AG04450 (cell line): ENCODE measurements around the gene ZNF490. TPM values are rescaled to one million over a fixed set of nuclear protein-coding genes. Genes with fewer than 3 reads are reported as not detected.
"Not testable (repeated sequence)": the region's sequence is repeated elsewhere in the genome, so short reads cannot be mapped to it uniquely, and the experiment has no call there.

ENCODE experiments used
- CTCF ChIA-PET: fragments of 300-600, 350-600 bp; formaldehyde crosslinking; extraction: SDS; loops from one replicate; lab custom pipeline; 2022; ENCODE audit warnings: antibody characterized with exemption, inconsistent platforms; lab: Charles Lee
- POLR2A ChIA-PET: fragments of 350-600 bp; formaldehyde crosslinking; extraction: SDS; loops from one replicate; lab custom pipeline; 2021; ENCODE audit warnings: antibody characterized with exemption, inconsistent platforms; lab: Yijun Ruan, JAX
- DNase-seq: peaks from one replicate; pipeline ENCODE4 v3.0.0-alpha.2; 2011; ENCODE audit warnings: low read depth, low spot score
- H3K27ac ChIP-seq: one replicate; pipeline ENCODE4 v1.5.1; 2012; ENCODE audit warnings: low read depth, low read length, control low read depth
- H3K27me3 ChIP-seq: one replicate; pipeline ENCODE4 v1.6.0; 2012; ENCODE audit warnings: low read length; ENCODE audit not compliant: control insufficient read depth, insufficient read depth
- H3K4me3 ChIP-seq: 2 replicates; pipeline ENCODE4 v1.5.1; 2011; ENCODE audit warnings: mild to moderate bottlenecking, low read depth, low read length, control low read depth
- H3K9me3 ChIP-seq: 2 replicates; pipeline ENCODE4 v1.5.1; 2012; ENCODE audit warnings: low read length; ENCODE audit not compliant: control insufficient read depth, insufficient read depth
- CTCF ChIP-seq: IDR thresholded peaks from 2 replicates; pipeline ENCODE4 v1.5.1; 2011; ENCODE audit warnings: low read depth, low read length, control low read depth, inconsistent platforms
- polyA plus RNA-seq: library from polyadenylated mRNA; depleted of rRNA; stranded (reverse); fragments of >200 nt; gene quantifications from 2 replicates; pipeline ENCODE4 v1.2.3, GENCODE V29; 2011

ZNF490 gene
- polyA plus RNA-seq, 1 experiment: 4.3 TPM

- CTCF ChIA-PET: interaction anchor here (1.0 kb wide), 1 partner anchor 26 kb away, joined by 3 read pairs; no protein-coding TSS in a partner anchor
- POLR2A ChIA-PET: no interaction called here
- Histone ChIP-seq H3K4me3 (no peak overlapping the region), H3K27me3 (no peaks in the 10 kb centered on the region), H3K9me3 (peaks cover 27% of the 10 kb centered on the region), H3K27ac (no peak overlapping the region)
- DNase-seq: no peak
- no peak for TF ChIP-seq CTCF
Measured at GRCh38 chr19:12646551-12646950, 35.9 kb upstream of the ZNF490 start.

GRCh38 chr19:12643716-12644115 lies 33.1 kb upstream of the ZNF490 start:
- POLR2A ChIA-PET, H3K27ac ChIP-seq, CTCF ChIA-PET, H3K27me3 ChIP-seq, DNase-seq, H3K4me3 ChIP-seq: not testable (repeated sequence)
- peaks cover 38% of the 10 kb centered on the region for H3K9me3 ChIP-seq

- ChIA-PET CTCF (no interaction called here), POLR2A (no interaction called here)
Measured at GRCh38 chr19:12642506-12642905, 31.9 kb upstream of the ZNF490 start.

GRCh38 chr19:12641456-12641855 lies 30.8 kb upstream of the ZNF490 start:
- no peak overlapping the region for H3K27ac ChIP-seq
- H3K9me3 ChIP-seq: peaks cover 43% of the 10 kb centered on the region
- H3K4me3 ChIP-seq: no peak overlapping the region
- ChIA-PET POLR2A (interaction anchor here (0.6 kb wide), 1 partner anchor 99 kb away, joined by 3 read pairs; no protein-coding TSS in a partner anchor), CTCF (no interaction called here)
- DNase-seq: no peak
- no peaks in the 10 kb centered on the region for H3K27me3 ChIP-seq
- TF ChIP-seq CTCF: no peak

More at GRCh38 chr19:12642506-12642905, 31.9 kb upstream of the ZNF490 start:
- DNase-seq: no peak
- H3K27ac ChIP-seq: no peak overlapping the region
- H3K9me3 ChIP-seq: peaks cover 39% of the 10 kb centered on the region
- H3K27me3 ChIP-seq: no peaks in the 10 kb centered on the region
- no peak overlapping the region for H3K4me3 ChIP-seq
- no peak for TF ChIP-seq CTCF

- ChIA-PET CTCF (interaction anchor here (0.5 to 1.6 kb wide), 13 partner anchors 9 to 128 kb away, joined by 3 to 8 read pairs (median 4); partner anchors contain the start of genes MAN2B1 and WDR83), POLR2A (interaction anchor here (0.7 to 1.5 kb wide), 3 partner anchors 9 to 30 kb away, joined by 3 read pairs; partner anchors contain the start of genes ZNF490 and ZNF791)
- peak overlapping the region; percentile 7; the same call in 1 of the 2 replicates for H3K4me3 ChIP-seq
- H3K9me3 ChIP-seq: peaks cover 44% of the 10 kb centered on the region
- TF ChIP-seq CTCF: peak; percentile 78
- no peak overlapping the region for H3K27ac ChIP-seq
- no peaks in the 10 kb centered on the region for H3K27me3 ChIP-seq
- DNase-seq: peak; percentile 24
Measured at GRCh38 chr19:12639901-12640613, 29.4 kb upstream of the ZNF490 start.
